ENCODE results near the gene TBX19. TPM values are rescaled to one million over a fixed set of nuclear protein-coding genes. Genes with fewer than 3 reads are reported as not detected.

The TBX19 gene
- total RNA-seq, 4 donors from 2014 or later, result 0.76 to 2.5 (median 1.3) TPM

DNA sequence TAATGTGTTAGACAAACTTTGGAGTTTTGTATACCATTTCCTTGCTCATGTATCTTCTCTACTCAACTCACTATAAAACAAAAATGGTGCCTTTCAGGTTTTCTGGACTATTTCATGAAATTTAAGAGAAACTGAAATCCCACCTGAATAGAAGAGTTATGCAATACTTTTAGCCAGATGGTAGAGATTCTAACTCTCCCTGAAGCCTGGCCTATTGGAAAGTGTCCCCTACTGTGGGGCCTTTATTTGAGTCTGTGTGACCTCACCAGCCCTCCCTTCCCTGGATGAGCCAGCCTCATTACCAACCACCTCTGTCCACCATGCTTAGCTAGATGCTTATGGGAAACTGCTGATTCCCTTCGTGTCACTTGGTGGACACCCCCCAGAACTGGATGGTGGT, 35.5 kb downstream of the TBX19 start:
- no peaks in the 10 kb centered on the region for H3K27me3 ChIP-seq
- TF ChIP-seq CTCF (IDR thresholded peaks at IDR 0.05) (no peak), POLR2A (IDR thresholded peaks at IDR 0.05) (no peak)
- no peaks in the 10 kb centered on the region for H3K4me1 ChIP-seq
- no peak for DNase-seq
- no peak overlapping the region for H3K4me3 ChIP-seq
- no peaks in the 10 kb centered on the region for H3K36me3 ChIP-seq
- H3K27ac ChIP-seq, result no peak overlapping the region
- H3K9me3 ChIP-seq, result no peaks in the 10 kb centered on the region

GRCh38 chr1:168317309-168317708, 36.6 kb downstream of the TBX19 start:
- Histone ChIP-seq H3K36me3 (no peaks in the 10 kb centered on the region), H3K4me1 (no peaks in the 10 kb centered on the region), H3K27ac (no peak overlapping the region), H3K27me3 (no peaks in the 10 kb centered on the region), H3K4me3 (no peak overlapping the region), H3K9me3 (no peaks in the 10 kb centered on the region)
- TF ChIP-seq POLR2A (IDR thresholded peaks at IDR 0.05) (no peak), CTCF (IDR thresholded peaks at IDR 0.05) (no peak)
- no peak for DNase-seq

GRCh38 chr1:168319691-168320090, 39.0 kb downstream of the TBX19 start:
- Histone ChIP-seq H3K36me3 (no peaks in the 10 kb centered on the region), H3K4me1 (no peaks in the 10 kb centered on the region), H3K9me3 (no peaks in the 10 kb centered on the region), H3K27ac (no peak overlapping the region), H3K27me3 (no peaks in the 10 kb centered on the region), H3K4me3 (no peak overlapping the region)
- no peak for DNase-seq
- TF ChIP-seq POLR2A (IDR thresholded peaks at IDR 0.05) (no peak), CTCF (IDR thresholded peaks at IDR 0.05) (no peak)

- Histone ChIP-seq H3K9me3 (no peaks in the 10 kb centered on the region), H3K27ac (no peak overlapping the region), H3K4me1 (no peaks in the 10 kb centered on the region), H3K4me3 (no peak overlapping the region), H3K27me3 (no peaks in the 10 kb centered on the region), H3K36me3 (no peaks in the 10 kb centered on the region)
- TF ChIP-seq CTCF (IDR thresholded peaks at IDR 0.05) (no peak), POLR2A (IDR thresholded peaks at IDR 0.05) (no peak)
- DNase-seq, result no peak
Measured at GRCh38 chr1:168320149-168320548, 39.5 kb downstream of the TBX19 start.

DNA sequence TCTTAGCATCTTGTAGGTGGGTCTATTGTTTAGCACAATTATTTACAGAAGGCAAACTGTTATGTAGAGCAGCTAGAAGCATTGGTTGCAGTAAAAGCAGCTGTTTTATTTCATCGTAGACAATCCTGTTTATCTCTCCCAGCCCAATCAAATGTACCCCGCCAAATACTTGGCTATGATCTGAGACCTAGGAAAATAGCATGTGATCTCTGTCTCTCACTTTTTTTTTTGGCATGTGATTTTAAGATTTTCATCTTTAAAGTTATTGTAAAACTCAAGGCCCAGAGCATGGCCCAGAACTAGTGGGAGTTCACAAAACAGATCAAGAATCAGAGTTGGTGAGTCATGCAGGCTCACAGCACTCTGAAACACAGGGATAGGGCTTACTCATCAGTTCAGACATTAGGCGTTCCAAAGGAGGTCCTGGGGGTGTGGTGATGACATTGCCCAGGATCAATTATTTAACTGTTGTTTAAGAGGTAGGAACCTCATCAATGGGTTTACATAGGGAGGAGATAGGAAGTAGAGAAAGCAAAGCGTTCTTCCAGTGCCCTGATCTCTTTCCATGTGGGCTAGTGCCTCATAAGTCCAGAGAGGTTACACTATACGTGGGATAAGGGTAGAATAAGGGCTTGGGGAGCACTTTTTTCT, 40.2 kb downstream of the TBX19 start:
- Histone ChIP-seq H3K4me1 (no peaks in the 10 kb centered on the region), H3K27ac (peak overlapping the region in 1 of 4 donors; percentile 39)

More for the DNA sequence above, 40.2 kb downstream of the TBX19 start:
- TF ChIP-seq CTCF (IDR thresholded peaks at IDR 0.05) (no peak), POLR2A (IDR thresholded peaks at IDR 0.05) (no peak)
- DNase-seq, result no peak
- Histone ChIP-seq H3K27me3 (no peaks in the 10 kb centered on the region), H3K9me3 (no peaks in the 10 kb centered on the region), H3K36me3 (no peaks in the 10 kb centered on the region), H3K4me3 (no peak overlapping the region)

All from Peyer's patch (tissue), 4 donors.